Hematopoietic multipotent progenitor cell treated with erythropoietin and hydrocortisone succinate and interleukin-3 and kit ligand, for 8 days (in vitro differentiated cells): ENCODE data around the gene ACSF3.
"Not testable (repeated sequence)": the region's sequence is repeated elsewhere in the genome, so short reads cannot be mapped to it uniquely, and the experiment has no call there.

Experiments
- DNase-seq: peaks from one replicate; pipeline ENCODE4 v3.0.0-alpha.2; 2015

The ACSF3 gene

DNA sequence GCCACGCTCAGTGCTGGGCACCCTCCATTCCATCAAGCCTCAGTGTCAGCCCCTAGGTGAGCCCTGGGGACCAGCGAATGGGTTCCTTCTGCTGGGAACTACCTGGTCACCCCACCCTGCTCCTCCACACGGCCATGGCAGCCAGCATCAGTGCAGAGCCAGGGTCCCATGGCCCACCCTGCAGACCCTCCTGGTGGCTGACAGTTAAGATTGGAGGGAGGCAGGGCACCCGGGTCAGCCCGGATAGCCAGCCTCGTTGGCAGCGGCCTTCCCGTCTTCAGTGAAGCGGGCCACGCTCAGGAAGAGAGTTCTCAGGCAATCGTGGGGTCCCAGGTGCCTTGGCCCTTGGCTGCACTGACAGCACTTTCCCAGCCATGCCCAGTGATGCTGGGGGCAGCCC, 37.1 kb upstream of the ACSF3 start:
- DNase-seq, result no peak

DNA sequence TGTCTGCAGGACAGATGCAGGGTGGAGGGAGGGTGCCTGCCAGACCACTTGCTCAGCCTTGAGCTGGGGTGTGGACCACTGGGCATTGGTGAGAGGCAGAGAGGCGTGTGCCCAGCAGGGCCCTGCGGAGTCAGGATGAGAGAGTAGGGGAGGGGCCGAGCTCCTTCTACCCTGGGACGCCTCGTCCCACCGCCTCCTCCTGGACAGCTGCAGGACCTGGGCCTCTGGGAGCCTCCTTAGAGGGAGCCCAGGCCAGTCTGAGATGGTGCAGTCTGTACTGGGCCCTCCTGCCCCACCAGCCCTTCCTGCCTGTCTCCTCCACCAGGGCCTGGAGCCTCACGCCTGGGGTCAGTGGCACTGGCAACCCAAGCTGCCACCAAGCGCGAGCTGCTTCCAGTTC, 35.9 kb upstream of the ACSF3 start:
- no peak for DNase-seq

DNA sequence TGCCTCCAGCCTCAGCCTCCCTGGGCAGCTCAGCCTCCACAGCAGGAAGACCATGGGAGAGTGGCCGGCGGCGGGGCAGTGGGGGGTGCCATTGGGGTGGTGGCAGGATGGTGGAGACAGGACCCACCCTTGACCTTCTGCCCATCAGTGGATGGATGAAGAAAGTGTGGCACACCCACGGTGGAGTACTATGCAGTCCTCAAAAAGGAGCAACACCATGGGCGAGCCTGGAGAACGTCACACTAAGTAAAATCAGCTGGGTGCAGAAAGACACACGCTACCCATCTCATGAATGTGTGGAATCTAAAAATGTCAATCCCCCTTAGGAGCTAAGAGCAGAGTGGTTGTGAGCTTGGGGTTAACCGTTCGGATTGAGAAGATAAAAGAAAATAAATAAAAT, 34.8 kb upstream of the ACSF3 start:
- no peak for DNase-seq

DNA sequence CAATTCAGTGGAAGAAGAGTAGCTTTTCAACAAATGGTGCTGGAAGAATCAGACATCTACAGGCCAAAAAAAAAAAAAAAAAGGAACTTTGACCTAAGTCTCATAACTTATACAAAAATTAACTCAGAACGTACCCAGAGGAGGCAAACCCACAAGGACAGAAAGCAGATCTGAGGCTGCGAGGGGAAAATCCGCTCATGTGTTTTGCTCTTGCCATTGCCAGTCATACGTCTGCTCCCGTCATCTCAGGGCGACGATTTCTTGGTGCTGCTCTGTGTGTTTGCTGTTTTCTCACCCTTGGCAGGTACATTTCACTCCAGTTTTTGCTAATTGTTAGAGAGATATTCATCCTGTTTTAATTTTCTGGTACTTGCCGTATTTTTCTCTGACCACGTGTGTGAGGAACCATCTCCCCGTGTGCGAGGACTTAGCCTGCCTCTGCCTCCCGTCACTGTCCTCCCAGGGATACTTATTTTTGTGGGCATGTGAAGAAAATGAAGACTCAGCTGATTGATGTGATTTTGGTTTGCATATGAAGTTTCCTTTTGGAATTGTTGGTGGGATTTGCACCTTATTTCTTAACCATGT, 33.4 kb upstream of the ACSF3 start:
- DNase-seq, result no peak

DNA sequence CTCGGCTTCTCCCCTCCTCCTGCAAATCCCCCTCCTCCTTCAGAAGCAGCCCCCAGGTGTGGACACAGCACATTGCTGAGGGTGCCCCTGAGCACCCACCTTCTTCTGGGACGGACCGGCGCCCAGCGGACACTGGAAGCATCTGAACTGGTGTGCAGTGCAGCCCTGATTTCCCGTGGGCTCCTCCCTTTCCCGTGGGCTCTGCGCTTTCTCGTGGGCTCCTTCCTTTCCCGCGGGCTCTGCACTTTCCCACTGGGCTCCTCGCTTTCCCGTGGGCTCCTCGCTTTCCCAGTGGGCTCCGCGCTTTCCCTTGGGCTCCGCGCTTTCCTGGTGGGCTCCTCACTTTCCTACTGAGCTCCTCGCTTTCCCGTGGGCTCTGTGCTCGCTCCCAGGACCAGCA, 32.6 kb upstream of the ACSF3 start:
- no peak for DNase-seq

DNA sequence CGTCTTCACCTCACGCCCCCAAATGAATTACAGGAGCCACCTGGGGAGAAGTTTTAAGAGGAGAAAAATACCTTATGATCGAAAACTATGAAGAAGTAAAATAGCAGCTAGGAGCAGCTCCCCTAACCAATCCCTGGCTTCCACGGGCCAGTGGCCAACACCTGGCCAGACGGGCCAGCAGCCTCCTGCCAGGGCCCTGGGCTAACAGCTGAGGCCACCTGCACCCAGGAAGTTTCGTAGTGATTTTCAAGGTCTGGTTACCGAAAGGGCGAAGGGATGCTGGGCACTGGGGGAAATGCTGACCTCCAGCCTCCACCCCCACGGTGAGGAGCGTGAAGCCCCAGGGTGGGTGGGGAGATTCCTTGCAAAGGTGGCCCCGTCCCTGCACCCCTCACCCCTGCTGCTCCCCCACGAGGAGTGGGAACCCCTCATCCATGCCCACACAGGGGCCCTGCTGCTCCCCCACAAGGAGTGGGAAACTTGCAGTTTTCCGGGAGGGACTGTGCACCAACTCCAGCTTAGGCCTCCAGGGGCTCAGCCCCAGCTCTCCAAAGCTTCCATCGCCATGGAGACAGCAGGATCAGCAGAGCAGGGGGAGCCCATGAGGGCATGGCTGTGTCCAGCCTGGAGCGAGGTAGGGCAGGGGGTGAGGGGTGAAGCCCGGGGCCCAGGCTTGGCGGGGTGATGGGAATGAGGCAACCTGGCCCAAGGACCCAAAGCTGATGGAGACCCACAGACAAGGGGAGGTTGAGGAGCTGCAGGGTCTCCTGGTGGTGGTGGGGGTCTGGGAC, 31.9 kb upstream of the ACSF3 start:
- DNase-seq, result no peak

DNA sequence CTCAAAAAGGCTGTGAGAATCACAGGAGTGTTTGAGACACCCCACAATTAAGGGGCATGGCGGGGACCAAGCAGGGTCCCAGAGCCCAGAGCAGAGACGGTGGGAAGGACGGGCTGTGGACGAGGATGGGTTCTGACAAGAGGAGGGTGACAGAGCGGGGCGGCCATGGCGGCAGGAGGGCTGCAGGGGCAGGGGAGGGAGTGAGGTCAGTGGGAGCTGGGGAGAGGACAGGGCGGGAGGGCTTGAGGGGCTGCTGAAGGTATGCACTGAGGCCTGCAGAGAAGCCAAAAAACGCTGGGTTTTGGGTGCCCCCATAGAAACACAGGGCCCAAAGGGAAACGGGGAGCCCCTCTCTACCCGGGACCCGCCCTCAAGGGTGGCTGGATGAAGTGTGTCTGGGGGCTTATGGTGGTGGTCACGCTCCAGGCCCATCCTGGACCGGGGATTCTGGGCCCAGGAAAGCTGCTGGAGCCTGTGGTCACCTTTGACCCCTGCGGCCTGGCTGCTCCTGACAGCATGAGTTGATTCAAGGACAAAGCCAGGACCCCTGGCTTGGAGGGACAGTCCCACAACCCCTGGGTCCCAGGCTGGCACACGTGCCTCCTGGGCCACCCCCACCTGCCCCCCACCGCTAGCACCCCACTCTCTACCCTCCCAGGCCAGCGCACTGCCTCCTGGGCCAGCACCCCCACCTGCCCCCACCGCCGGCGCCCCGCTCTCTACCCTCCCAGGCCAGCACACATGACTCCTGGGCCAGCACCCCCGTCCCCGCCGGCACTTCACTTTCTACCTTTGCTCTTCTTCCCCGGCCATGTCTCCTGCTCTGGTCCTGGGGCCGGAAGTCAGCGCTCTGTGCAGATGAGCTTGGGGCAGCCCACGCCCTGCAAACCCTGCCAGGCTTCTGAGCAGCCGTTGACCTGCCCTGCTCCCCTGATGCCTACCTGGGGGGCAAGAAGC, 31.0 kb upstream of the ACSF3 start:
- DNase-seq, result no peak

DNA sequence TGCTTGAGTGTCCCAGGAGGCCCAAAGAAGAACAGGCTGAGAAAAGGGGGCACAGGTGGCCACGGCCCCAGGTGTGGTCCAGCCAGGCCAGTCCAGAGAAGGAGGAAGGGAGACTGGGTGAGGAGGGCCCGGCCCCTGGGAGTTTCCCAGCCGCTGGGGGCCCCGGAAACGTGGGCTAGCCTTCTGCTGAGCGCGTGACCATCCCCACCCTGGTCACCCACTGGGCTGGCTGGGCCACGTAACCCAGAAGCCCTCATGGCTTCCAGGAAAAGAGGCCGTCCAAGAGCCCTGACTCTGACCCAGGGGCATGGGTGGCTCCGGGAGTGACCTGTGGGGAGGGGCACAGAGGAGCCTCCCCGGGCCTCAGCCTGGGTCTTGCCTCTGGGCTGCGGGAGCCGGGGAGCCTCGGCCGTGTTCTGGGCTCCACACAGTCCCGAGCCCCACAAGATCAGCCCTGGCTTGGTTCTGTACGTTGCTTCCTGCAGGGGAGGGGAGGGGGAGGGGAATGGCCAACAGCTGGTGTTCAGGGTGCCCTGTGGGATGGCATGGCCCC, 29.8 kb upstream of the ACSF3 start:
- DNase-seq, result no peak

DNA sequence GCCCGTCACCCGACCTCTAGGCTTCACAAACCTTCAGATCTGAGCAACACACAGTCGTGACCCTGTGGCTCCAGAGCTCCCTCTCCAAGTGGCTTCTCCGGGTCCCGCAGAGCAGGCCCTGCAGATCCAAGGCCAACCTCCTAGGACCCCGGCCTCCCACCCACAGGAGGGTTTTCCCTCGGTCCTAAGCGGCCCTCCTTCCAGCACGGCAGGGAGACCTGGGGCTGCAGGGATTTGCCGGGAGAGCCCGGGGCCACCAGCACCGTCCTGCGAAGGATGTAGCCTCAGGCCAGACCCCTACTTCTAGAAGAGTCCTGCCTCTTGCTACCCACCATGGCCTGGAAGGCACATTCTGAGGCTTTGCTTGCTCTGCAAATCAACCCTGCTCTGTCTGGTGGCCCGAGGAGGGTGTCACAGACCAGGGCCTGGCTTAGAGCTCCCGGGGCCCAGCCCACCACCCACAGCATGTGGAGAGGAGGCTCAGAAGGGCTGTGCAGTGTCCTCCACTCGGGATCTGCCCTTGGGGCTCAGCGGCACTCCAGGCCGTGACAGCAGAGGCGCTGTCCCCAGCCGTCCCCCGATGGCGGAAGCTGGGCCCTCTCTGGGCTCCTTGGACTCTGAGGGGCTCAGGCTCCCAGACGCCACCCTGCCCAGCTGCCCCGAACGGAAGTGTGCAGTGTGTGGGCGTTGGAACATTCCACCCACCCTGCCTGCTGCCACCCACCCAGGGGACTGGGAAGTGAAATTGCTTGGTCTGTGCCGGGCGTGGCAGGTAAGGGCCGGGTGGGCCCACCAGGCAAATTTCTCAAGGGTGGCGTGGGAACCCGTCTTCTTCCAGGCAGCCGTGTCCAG, 28.8 kb upstream of the ACSF3 start:
- DNase-seq, result no peak

DNA sequence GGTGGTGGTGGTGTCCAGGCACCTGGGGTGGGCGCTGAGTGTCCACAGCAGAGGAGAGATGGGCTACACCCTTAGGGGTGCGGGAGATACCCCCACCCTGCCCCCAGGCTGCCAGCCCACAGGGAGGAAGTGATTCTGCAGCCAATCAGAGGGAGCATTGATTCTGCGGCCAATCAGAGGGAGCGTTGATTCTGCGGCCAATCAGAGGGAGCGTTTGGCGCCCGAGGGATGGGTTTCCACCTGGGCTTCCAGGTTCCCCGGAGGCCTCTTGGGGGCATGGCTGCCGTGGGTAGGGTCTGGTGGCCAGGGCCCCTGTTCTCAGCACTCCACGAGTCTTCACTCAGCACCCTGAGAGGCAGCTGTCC, 28.2 kb upstream of the ACSF3 start:
- DNase-seq, result no peak

DNA sequence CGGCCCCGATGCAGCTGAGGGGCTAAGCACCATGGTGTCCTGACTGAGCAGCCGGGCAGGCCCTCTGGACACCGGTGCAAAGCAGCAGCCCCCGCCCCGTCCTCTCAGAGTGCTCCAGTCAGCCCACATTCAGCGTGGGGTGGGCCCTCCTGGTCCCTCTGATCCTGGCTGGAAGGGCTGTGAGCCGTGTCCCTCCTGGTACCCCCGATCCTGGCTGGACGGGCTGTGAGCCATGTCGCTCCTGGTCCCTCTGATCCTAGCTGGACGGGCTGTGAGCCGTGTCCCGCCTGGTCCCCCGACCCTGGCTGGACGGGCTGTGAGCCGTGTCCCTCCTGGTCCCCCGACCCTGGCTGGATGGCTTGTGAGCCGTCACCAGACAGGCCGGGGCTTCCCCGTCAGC, 26.9 kb upstream of the ACSF3 start:
- no peak for DNase-seq

DNA sequence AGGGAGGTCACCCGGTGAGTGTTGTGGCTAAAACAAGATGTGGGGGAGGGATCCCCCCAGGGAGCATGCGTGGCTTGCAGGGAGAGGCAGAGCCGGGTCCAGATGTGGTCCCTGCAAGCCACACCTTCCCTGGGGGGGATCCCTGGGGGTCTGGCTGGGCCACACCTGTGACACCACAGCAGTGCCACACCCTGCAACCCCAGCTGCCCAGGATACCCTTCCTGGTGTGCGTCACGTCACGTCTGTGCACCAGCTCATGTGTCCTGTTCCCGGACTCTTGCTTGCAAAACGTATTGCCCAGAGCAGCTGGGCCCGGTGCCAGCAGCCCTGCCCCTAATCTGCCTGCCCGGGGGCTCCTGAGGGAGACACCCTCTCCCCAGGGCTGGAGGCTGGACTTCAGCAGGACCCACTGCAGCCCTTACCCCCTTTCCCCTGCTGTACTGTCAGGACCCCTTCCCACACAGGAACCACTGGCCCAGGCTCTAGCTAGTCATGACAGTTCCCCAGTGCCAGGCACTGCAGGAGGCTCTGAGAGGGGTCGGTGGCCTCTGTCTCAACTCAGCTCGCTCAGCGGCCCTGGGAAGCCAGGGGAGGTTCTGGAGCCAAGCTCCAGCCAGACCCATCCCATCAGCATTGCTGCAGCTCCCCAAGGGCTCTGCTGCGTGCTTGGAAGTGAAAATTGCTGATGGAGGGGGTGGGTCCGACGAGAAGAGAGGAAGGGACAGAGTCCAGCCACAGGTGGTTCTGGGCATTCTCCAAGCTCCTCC, 25.8 kb upstream of the ACSF3 start:
- no peak for DNase-seq

DNA sequence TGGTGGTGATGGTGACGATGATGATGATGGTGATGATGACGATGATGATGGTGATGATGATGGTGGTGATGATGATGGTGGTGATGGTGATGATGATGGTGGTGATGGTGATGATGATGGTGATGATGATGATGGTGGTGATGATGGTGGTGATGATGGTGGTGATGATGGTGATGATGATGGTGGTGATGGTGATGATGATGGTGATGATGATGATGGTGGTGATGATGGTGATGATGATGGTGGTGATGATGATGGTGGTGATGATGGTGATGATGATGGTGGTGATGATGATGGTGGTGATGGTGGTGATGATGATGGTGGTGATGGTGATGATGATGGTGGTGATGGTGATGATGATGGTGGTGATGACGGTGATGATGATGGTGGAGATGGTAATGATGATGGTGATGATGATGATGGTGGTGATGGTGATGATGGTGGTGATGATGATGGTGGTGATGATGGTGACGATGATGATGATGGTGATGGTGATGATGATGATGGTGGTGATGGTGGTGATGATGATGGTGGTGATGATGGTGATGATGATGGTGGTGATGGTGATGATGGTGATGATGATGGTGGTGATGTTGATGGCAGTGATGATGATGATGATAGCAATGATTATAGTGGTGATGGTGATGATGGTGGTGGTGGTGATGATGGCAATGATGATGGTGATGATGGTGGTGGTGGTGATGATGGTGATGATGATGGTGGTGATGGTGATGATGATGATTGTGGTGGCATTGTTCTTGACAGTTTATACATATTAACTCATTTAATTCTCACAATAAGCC, 24.6 kb upstream of the ACSF3 start:
- not testable (repeated sequence) for DNase-seq

DNA sequence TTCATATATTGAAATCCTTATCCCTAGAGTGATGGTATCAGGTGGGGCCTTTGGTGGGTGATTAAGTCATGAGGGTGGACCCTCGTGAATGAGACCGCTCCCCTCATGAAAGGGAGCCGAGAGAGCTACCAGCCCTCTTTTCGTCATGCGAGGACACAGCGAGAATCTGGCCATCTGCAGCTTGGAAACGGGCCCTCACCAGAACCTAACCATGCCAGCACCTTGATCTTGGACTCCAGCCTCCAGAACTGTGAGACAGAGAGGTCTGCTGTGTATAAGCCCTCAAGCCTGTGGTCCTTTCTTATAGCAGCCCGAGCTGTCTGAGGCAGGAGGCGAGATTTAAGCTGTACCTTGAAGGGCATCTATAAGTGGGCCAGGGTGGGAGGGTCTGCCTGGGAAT, 23.7 kb upstream of the ACSF3 start:
- no peak for DNase-seq

DNA sequence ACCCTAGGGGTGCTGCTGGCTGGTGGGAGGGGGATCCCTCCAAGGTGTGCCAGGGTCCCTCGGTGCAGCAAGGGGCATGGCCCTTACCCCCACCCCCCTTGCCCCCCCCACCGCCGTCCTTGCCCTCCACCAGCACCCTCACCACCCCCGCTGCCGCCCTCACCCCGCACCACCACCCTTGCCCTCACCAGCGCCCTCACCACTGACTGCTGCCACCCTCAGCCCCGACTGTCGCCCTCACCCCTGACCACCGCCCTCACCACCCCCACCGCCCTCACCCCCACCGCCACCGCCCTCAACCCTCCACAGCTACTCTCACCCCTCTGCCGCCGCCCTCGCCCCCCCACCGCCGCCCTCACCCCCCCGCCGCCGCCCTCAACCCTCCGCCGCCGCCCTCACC, 23.1 kb upstream of the ACSF3 start:
- DNase-seq, result no peak

DNA sequence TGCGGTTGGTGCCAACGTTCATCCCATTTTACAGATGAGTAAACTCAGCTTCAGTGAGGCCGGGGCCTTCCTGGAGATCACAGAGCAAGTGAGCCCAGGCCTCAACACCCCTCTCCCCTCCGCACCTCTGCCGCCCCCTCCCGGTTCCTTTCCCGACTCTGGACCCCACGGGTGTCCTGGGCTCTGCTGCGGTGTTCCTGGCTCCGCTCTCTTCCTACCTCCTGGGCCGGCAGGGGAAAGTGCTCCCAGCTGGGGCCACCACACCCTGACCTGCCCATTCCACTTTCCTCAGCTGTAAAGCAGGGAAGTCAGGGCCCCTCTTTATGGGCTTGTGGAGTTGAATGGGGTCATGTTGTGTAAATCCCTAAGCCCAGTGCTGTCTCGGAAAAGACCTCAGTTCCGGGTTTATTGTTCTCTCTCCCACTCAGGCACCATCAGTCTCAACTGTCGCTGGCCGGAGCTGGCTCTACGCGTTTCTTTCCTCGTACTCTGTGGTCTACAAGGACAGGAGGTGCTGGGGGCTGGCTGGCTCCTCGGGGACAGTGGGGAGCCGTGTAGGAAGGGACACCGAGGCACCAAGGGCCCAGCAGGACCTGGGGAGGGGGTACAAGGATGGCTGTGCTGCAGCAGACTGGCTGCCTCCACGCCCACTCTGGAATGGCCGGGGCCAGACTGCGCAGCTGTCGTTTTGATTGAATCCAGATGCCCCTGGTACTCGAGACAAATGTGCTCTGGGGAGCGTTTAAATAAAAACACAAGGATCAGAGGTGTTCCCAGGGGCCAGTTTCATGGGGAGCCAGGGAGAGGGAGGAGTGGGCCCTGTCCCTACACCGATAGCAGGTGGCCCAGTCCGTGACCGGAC, 21.7 kb upstream of the ACSF3 start:
- no peak for DNase-seq

DNA sequence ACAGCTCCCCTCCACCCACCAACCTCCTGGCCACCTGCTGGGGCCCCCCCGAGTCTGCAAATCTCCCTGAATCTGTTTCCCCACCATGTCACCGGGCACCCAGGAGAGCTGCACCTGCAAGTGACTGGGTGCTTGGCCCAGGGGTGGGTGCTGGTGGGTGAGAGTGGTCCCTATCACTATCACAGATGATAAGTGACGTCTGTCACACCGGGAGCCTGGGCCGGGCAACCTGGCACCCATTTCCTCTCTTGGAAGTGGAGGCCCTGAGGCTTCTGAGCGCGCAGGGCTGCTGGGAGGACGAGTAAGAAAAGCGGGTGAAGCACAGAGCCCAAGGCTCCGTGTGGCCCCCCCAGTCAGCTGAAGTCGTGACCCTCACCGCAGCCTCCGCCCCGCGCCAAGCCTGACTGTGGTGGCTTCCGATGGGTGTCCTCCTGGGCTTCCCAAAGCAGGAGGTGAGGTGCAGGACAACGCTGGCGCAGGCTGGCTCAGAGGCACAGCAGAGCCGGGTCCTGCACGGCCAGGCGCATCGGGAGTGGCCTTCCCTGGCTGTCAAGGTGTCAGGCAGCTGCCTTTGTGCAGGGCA, 21.0 kb upstream of the ACSF3 start:
- no peak for DNase-seq

DNA sequence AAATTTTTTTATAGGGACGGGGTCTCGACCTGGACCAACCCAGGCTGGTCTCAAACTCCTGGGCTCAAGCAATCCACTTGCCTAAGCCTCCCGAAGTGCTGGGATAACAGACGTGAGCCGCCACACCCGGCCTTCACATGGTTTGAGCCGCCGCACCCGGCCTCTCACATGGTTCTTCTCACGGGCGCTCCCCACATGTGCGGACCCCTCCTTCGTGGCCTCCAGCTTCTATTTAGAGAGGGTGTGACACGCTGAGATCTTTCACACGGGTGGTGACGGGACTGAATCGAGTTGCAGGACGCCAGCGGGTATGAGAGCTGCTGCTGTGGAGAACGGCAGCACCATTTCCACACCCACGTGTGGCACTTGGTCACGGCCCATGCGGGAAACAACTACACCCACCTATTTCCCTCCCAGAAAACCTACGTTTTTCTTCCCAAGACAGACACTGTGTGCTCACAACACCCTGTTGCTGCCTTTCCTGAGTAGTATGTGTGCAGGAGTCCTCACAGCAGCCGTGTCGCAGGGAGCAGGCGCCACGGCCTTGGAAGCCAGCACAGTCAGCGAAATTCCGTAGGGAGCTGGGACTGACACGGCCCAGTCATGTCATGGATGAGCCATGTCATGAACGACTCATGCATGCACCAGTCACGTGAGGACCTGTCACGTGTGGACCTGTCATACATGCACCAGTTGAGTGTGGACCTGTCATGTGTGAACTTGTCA, 20.1 kb upstream of the ACSF3 start:
- DNase-seq, result no peak
